Right atrium auricular region (tissue), 2 donors: Measurements from ENCODE around the gene AKAP8L. TPM values are rescaled to one million over a fixed set of nuclear protein-coding genes. Genes with fewer than 3 reads are reported as not detected.

Source experiments
- DNase-seq: peaks from one replicate; pipeline ENCODE4 v3.0.0-alpha.2; 2019; ENCODE audit warnings: low spot score
- H3K27ac ChIP-seq, 2 donors: fragments of 200-600 bp; sonication (generic); 1 replicate in 1 of 2; 2 replicates in 1 of 2; pipeline ENCODE4 v1.5.1; 2016 to 2019
- H3K27me3 ChIP-seq, 2 donors: fragments of 200-600 bp; sonication (generic); one replicate each; pipeline versions ENCODE4 v1.5.1 to v1.6.0; 2017 to 2019
- H3K36me3 ChIP-seq: fragments of 200-600 bp; sonication (generic); one replicate; pipeline ENCODE4 v1.5.1; 2016
- H3K4me1 ChIP-seq, 2 donors: fragments of 200-600 bp; sonication (generic); one replicate each; pipeline versions ENCODE4 v1.5.1 to v1.6.0; 2017 to 2019
- H3K4me3 ChIP-seq, 2 donors: fragments of 200-600 bp; sonication (generic); 1 replicate in 1 of 2; 2 replicates in 1 of 2; pipeline ENCODE4 v1.5.1; 2017 to 2019; ENCODE audit warnings: mild to moderate bottlenecking in 1 of 2, moderate library complexity in 1 of 2
- H3K9me3 ChIP-seq, 2 donors: fragments of 200-600 bp; sonication (generic); one replicate each; pipeline ENCODE4 v1.5.1; 2019
- CTCF ChIP-seq, 2 donors: fragments of 200-600 bp; sonication (generic); IDR thresholded peaks; one replicate each; pipeline ENCODE4 v1.5.1; 2019; ENCODE audit warnings: antibody characterized with exemption in 2 of 2
- total RNA-seq, 2 donors: library from RNA; depleted of rRNA; stranded (reverse); fragments of >200 nt; gene quantifications; one replicate each; pipeline ENCODE4 v1.1.0, GENCODE V29; 2016

The AKAP8L gene
- total RNA-seq, 2 donors from 2014 or later = 66.5 to 78.2 TPM

- no peaks in the 10 kb centered on the region for H3K27me3 ChIP-seq
- H3K9me3 ChIP-seq = no peaks in the 10 kb centered on the region
- no peak for TF ChIP-seq CTCF (IDR thresholded peaks at IDR 0.05)
- H3K27ac ChIP-seq = no peak overlapping the region
- peaks cover 73% of the 10 kb centered on the region for H3K36me3 ChIP-seq
- DNase-seq = no peak
- H3K4me1 ChIP-seq = no peaks in the 10 kb centered on the region
- H3K4me3 ChIP-seq = no peak overlapping the region
Measured at GRCh38 chr19:15394426-15394825, 24.4 kb downstream of the AKAP8L start.

GRCh38 chr19:15393963-15394362 is 24.8 kb downstream of the AKAP8L start:
- Histone ChIP-seq H3K4me3 (no peak overlapping the region), H3K4me1 (no peaks in the 10 kb centered on the region), H3K27me3 (no peaks in the 10 kb centered on the region), H3K9me3 (no peaks in the 10 kb centered on the region), H3K36me3 (peaks cover 68% of the 10 kb centered on the region), H3K27ac (no peak overlapping the region)
- DNase-seq = no peak
- TF ChIP-seq CTCF (IDR thresholded peaks at IDR 0.05) = no peak

GRCh38 chr19:15390814-15391213 is 28.0 kb downstream of the AKAP8L start:
- H3K36me3 ChIP-seq = peaks cover 44% of the 10 kb centered on the region
- H3K4me3 ChIP-seq = no peak overlapping the region
- no peak for DNase-seq
- no peaks in the 10 kb centered on the region for H3K27me3 ChIP-seq
- no peak overlapping the region for H3K27ac ChIP-seq
- no peaks in the 10 kb centered on the region for H3K4me1 ChIP-seq
- H3K9me3 ChIP-seq = no peaks in the 10 kb centered on the region
- TF ChIP-seq CTCF (IDR thresholded peaks at IDR 0.05) = no peak

DNA sequence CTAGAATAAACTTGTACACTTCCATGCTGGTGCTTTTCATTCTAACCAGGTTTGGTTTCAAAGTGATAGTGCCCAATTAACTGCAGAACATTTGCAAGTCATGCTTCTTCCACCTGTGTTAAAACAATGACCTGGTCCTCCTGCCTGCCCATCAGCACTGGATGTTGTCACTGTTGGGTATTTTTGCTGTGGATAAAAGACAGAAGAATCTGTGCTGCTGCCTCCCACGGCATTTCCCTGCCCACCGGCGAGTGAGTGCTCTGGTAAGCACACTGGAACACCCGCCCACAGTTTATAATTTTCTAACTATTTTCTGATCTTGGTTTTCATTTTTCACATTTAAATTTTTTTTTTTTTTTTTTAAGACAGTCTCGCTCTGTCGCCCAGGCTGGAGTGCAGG is 36.9 kb downstream of the AKAP8L start:
- Histone ChIP-seq H3K27me3 (no peaks in the 10 kb centered on the region), H3K9me3 (no peaks in the 10 kb centered on the region), H3K4me3 (no peak overlapping the region), H3K36me3 (peaks cover 5% of the 10 kb centered on the region), H3K4me1 (peaks cover 0 to 23% of the 10 kb centered on the region in 2 donors), H3K27ac (no peak overlapping the region)
- TF ChIP-seq CTCF (IDR thresholded peaks at IDR 0.05) = no peak
- no peak for DNase-seq

- no peak for DNase-seq
- no peak overlapping the region for H3K4me3 ChIP-seq
- H3K36me3 ChIP-seq = peaks cover 1% of the 10 kb centered on the region
- H3K27me3 ChIP-seq = no peaks in the 10 kb centered on the region
- H3K4me1 ChIP-seq = peaks cover 0 to 27% of the 10 kb centered on the region in 2 donors
- TF ChIP-seq CTCF (IDR thresholded peaks at IDR 0.05) = no peak
- no peaks in the 10 kb centered on the region for H3K9me3 ChIP-seq
- H3K27ac ChIP-seq = no peak overlapping the region
Measured at GRCh38 chr19:15381429-15381828, 37.4 kb downstream of the AKAP8L start.

- no peak for DNase-seq
- Histone ChIP-seq H3K4me3 (peak overlapping the region; percentile 95 to 99), H3K27ac (peak overlapping the region; percentile 98 to 99), H3K4me1 (peaks cover 0 to 39% of the 10 kb centered on the region in 2 donors), H3K27me3 (no peaks in the 10 kb centered on the region), H3K9me3 (no peaks in the 10 kb centered on the region), H3K36me3 (no peaks in the 10 kb centered on the region)
- no peak for TF ChIP-seq CTCF (IDR thresholded peaks at IDR 0.05)
Measured at GRCh38 chr19:15379999-15380647, 38.7 kb downstream of the AKAP8L start.
